ENCODE results near the gene TRIM47.

Gene TRIM47

DNA sequence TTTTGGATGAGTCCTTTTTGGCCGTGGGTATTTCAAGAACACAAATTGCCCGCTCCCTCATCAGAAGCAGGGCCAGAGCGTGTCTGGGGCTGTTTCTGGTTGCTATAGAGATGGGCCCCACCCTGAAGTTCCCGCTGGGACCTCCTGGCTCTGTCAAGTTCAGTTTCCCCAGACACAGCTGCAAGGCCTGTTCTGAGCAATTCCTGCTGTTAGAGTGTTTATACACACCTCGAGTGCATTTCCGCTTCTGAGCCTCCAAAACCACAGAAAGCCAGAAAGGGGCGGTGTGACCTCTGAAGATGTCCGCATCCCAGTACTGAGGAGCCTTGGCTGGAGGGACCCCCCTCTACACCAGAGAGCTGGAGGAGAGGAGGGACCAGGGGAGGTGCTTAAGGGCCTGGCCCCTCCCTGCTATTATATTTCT, 13.9 kb downstream of the TRIM47 start:
- TF ChIP-seq ZBTB7A (IDR thresholded peaks at IDR 0.05; ENCODE audit: low read depth) (no peak), TEAD4 (IDR thresholded peaks at IDR 0.05) (no peak), TCF12 (IDR thresholded peaks at IDR 0.05; ENCODE audit: low read depth) (no peak), RAD21 (IDR thresholded peaks at IDR 0.05; ENCODE audit: low read depth) (no peak), EP300 (IDR thresholded peaks at IDR 0.05; ENCODE audit: borderline replicate concordance) (no peak), FOXM1 (IDR thresholded peaks at IDR 0.05; ENCODE audit: borderline replicate concordance, low read depth) (no peak)
- TF ChIP-seq, protein P1, sequence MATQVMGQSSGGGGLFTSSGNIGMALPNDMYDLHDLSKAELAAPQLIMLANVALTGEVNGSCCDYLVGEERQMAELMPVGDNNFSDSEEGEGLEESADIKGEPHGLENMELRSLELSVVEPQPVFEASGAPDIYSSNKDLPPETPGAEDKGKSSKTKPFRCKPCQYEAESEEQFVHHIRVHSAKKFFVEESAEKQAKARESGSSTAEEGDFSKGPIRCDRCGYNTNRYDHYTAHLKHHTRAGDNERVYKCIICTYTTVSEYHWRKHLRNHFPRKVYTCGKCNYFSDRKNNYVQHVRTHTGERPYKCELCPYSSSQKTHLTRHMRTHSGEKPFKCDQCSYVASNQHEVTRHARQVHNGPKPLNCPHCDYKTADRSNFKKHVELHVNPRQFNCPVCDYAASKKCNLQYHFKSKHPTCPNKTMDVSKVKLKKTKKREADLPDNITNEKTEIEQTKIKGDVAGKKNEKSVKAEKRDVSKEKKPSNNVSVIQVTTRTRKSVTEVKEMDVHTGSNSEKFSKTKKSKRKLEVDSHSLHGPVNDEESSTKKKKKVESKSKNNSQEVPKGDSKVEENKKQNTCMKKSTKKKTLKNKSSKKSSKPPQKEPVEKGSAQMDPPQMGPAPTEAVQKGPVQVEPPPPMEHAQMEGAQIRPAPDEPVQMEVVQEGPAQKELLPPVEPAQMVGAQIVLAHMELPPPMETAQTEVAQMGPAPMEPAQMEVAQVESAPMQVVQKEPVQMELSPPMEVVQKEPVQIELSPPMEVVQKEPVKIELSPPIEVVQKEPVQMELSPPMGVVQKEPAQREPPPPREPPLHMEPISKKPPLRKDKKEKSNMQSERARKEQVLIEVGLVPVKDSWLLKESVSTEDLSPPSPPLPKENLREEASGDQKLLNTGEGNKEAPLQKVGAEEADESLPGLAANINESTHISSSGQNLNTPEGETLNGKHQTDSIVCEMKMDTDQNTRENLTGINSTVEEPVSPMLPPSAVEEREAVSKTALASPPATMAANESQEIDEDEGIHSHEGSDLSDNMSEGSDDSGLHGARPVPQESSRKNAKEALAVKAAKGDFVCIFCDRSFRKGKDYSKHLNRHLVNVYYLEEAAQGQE (IDR thresholded peaks at IDR 0.05; ENCODE audit: low read depth), result no peak
- TF ChIP-seq, protein P2, sequence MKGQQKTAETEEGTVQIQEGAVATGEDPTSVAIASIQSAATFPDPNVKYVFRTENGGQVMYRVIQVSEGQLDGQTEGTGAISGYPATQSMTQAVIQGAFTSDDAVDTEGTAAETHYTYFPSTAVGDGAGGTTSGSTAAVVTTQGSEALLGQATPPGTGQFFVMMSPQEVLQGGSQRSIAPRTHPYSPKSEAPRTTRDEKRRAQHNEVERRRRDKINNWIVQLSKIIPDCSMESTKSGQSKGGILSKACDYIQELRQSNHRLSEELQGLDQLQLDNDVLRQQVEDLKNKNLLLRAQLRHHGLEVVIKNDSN (IDR thresholded peaks at IDR 0.05), result no peak

DNA sequence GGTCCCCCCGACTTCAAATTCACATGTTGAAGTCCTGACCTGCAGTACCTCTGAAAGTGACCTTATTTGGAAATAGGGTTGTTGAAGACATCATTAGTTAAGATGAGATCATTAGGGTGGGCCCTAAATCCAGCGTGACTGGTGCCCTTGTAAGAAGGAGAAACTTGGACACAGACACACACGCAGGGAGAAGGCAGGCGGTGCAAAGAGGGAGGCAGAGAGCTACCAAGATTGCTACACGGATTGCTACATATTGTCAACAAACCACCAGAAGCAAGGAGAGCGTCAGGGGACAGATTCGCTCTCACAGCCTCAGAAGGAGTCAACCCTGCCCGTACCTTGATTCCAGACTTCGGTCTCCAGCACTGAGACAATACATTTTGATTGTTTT, 16.5 kb downstream of the TRIM47 start:
- TF ChIP-seq CEBPB (IDR thresholded peaks at IDR 0.05), result no peak
- TF ChIP-seq TEAD4 (IDR thresholded peaks at IDR 0.05), result no peak
- TF ChIP-seq YY1 (IDR thresholded peaks at IDR 0.05; ENCODE audit: low read depth), result no peak
- no peak for TF ChIP-seq NFIC (IDR thresholded peaks at IDR 0.05)
- no peak for TF ChIP-seq EGR1 (IDR thresholded peaks at IDR 0.05)
- TF ChIP-seq RAD21 (IDR thresholded peaks at IDR 0.05; ENCODE audit: low read depth), result no peak
- TF ChIP-seq EP300 (IDR thresholded peaks at IDR 0.05; ENCODE audit: borderline replicate concordance), result no peak
- TF ChIP-seq TCF12 (IDR thresholded peaks at IDR 0.05; ENCODE audit: low read depth), result no peak
- no peak for TF ChIP-seq ZBTB7A (IDR thresholded peaks at IDR 0.05; ENCODE audit: low read depth)
- TF ChIP-seq CREB1 (IDR thresholded peaks at IDR 0.05; ENCODE audit: low read depth), result no peak

DNA sequence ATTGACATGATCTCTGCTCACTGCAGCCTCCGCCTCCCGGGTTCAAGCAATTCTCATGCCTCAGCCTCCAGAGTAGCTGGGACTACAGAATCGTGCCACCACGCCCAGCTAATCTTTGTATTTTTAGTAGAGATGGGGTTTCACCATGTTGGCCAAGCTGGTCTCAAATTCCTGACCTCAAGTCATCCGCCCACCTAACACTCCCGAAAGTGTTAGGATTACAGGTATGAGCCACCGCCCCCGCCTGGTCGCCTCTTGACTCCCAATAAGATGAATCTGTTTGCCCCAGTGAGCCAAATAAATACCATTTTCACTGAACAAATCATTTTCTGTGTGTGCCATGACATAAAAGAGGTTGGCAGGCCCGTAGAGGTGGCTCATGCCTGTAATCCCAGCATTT, 19.0 kb downstream of the TRIM47 start:
- peak; percentile 47; the same call in 1 of the 2 replicates for TF ChIP-seq EGR1 (IDR thresholded peaks at IDR 0.05)

DNA sequence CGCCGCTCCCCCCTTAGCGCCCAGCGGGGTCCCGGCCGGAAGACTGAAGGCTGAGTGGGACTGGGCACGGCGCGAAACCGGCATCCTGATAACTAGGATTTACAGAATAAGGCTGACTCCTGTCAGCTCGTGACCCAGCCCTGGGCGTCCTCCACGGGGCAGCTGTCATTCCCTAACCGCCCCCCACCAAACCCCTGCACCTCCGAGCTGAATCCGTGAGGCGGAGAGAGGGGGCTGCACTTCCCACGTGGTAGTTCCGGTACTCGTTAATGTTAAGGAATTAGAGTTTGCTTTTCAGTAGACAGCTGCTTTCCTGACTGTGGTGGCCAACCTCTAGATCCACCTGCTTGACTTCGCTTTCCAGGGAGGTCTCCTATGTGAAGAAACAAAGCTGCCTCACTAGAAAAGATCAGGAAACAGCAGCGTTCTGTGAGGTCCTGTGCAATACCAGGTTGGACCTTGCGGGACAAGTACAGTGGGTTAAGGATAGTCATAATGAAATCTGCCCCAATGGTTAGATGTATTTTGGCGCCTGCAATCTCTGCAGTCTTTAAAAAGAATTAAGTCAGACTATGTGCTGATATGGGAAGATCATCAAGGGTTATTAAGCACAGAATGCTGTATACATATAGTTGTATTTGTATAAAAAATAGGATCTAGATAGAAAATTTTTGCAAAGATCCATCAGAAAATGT, 22.2 kb downstream of the TRIM47 start:
- TF ChIP-seq EGR1 (IDR thresholded peaks at IDR 0.05) (no peak), ZBTB7A (IDR thresholded peaks at IDR 0.05; ENCODE audit: low read depth) (peak; percentile 55; the same call in 1 of the 2 replicates)

DNA sequence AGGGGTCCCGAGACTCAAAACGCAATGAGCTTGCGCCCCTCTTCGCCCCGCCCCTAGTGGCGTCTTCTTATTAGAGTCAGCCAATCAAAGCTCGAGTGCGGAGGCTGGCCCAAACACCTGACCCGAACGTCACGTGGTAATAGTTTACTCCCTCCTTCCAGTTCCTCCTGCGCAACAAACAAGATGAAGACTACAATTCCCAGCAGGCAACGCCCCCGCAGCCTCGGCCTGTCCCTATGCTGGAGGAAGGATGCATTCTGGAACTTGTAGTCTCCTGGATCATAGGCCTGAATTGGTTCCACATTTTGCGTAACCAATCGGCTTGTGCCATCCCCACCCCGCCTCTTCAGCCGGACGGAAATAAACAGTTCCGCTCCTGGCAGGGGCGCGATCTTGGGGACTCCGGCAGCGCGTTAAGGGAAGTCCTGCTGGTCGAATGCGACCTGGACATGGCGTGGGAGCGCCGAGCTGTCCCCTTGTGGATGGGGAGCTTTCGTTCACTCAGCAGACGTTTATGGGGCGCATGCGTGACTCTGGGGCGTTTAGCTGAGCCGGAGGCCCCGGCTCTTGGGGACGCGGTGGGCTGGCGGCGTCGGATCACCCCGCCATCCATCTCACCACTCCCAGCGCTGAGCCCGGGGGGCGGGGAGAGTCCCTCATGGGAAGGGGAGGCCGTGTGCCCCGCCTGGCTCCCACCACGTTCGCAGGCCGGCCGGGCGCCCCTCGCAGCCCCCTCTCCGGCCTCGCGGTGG, 22.9 kb downstream of the TRIM47 start, which contains the start of gene WBP2:
WBP2 (minus strand) TSS at position 26 of the 752 bp plus-strand sequence. CDS start 38 bp downstream, outside the sequence.
- TF ChIP-seq EGR1 (IDR thresholded peaks at IDR 0.05) (peak; percentile 99), YY1 (IDR thresholded peaks at IDR 0.05; ENCODE audit: low read depth) (0 out of 2 replicates have a peak, but pooled peaks have one; percentile 30), TCF12 (IDR thresholded peaks at IDR 0.05; ENCODE audit: low read depth) (0 out of 2 replicates have a peak, but pooled peaks have one; percentile 28), RAD21 (IDR thresholded peaks at IDR 0.05; ENCODE audit: low read depth) (peak; percentile 34; the same call in 1 of the 2 replicates), TAF1 (IDR thresholded peaks at IDR 0.05; ENCODE audit: low read depth) (peak; percentile 73), CREB1 (IDR thresholded peaks at IDR 0.05; ENCODE audit: low read depth) (peak; percentile 60; the same call in 1 of the 2 replicates), CEBPB (IDR thresholded peaks at IDR 0.05) (peak; percentile 22; the same call in 1 of the 2 replicates), ZBTB7A (IDR thresholded peaks at IDR 0.05; ENCODE audit: low read depth) (no peak), EP300 (IDR thresholded peaks at IDR 0.05; ENCODE audit: borderline replicate concordance) (no peak)
- TF ChIP-seq, protein P1 (IDR thresholded peaks at IDR 0.05; ENCODE audit: low read depth), result no peak
- TF ChIP-seq, protein P3, sequence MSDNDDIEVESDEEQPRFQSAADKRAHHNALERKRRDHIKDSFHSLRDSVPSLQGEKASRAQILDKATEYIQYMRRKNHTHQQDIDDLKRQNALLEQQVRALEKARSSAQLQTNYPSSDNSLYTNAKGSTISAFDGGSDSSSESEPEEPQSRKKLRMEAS (IDR thresholded peaks at IDR 0.05), result peak; percentile 88
- TF ChIP-seq, protein P2 (IDR thresholded peaks at IDR 0.05), result peak; percentile 98

DNA sequence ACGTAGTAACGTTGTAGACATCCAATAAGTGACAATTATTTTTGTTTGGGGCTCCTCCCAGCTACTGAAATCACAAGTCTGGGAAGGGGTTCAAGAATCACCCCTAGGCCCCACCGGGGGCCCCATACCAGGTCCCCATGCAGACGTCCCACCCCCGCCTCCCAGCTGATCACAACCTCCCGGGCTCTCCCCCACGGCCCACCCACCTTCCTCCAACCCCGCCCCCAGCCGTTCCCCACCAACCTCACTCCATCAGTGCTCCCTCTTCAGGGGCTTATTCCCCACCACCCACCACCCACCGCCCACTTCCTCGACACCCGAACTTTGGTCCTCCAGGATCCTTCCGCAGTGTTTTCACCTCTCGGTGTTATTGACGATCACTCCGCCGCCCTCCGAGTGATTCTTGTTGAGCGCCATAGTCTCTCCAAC, 23.5 kb downstream of the TRIM47 start:
- TF ChIP-seq YY1 (IDR thresholded peaks at IDR 0.05; ENCODE audit: low read depth), result peak; percentile 79
- no peak for TF ChIP-seq CREB1 (IDR thresholded peaks at IDR 0.05; ENCODE audit: low read depth)
- 0 out of 2 replicates have a peak, but pooled peaks have one; percentile 13 for TF ChIP-seq NFIC (IDR thresholded peaks at IDR 0.05)
- TF ChIP-seq ZBTB7A (IDR thresholded peaks at IDR 0.05; ENCODE audit: low read depth), result peak; percentile 89
- TF ChIP-seq TAF1 (IDR thresholded peaks at IDR 0.05; ENCODE audit: low read depth), result peak; percentile 29; the same call in 1 of the 2 replicates
- TF ChIP-seq EP300 (IDR thresholded peaks at IDR 0.05; ENCODE audit: borderline replicate concordance), result no peak

Measured in Ishikawa (cell line).